ENCODE data around the gene CDK17.

The CDK17 gene

DNA sequence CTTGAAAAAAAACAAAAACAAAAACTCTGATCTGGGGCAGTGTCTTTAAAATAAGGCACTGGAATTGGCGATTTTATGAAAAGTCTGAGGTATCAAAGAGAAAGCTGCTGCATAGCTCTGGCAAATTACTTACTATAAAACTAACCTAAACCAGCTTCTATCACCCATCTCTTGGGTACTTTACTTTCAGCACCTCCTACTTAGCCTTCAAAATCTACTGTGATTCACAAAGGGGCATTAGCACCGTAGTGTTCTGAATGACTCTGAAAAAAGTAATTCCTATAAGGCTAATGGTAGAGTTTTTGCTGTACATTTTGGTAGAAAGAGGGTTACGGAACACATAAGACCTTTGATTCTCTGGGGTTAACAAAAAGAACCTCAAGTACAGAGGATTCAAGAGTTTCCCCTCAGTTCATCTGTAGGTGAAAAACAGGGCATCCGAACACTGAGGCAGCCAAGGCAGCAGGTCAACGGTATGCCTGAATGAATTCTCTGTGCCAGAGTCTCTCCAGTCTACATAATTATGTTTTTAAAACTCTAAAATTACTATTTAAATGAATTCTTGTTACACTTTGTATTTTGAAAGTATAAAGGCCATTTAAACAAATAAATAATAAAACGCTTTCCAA is 104.6 kb downstream of the CDK17 start:
- H3K36me3 ChIP-seq (ENCODE audit: control insufficient read depth, insufficient read depth, low read length), result no peaks in the 10 kb centered on the region
- peaks cover 3% of the 10 kb centered on the region for H3K79me2 ChIP-seq
- no peaks in the 10 kb centered on the region for H3K4me1 ChIP-seq
- H2AFZ ChIP-seq, result no peak overlapping the region
- H3K27me3 ChIP-seq (ENCODE audit: control insufficient read depth, insufficient read depth, low read length), result no peaks in the 10 kb centered on the region
- no peak overlapping the region for H3K9ac ChIP-seq
- H3K27ac ChIP-seq, result no peak overlapping the region
- H3K4me2 ChIP-seq (ENCODE audit: low read length), result no peak overlapping the region
- H3K4me3 ChIP-seq (ENCODE audit: low read depth, low read length), result no peak overlapping the region
- TF ChIP-seq, protein P1, sequence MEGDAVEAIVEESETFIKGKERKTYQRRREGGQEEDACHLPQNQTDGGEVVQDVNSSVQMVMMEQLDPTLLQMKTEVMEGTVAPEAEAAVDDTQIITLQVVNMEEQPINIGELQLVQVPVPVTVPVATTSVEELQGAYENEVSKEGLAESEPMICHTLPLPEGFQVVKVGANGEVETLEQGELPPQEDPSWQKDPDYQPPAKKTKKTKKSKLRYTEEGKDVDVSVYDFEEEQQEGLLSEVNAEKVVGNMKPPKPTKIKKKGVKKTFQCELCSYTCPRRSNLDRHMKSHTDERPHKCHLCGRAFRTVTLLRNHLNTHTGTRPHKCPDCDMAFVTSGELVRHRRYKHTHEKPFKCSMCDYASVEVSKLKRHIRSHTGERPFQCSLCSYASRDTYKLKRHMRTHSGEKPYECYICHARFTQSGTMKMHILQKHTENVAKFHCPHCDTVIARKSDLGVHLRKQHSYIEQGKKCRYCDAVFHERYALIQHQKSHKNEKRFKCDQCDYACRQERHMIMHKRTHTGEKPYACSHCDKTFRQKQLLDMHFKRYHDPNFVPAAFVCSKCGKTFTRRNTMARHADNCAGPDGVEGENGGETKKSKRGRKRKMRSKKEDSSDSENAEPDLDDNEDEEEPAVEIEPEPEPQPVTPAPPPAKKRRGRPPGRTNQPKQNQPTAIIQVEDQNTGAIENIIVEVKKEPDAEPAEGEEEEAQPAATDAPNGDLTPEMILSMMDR (IDR thresholded peaks at IDR 0.05), result no peak
- H3K9me3 ChIP-seq (ENCODE audit: control insufficient read depth, low read length), result no peaks in the 10 kb centered on the region

DNA sequence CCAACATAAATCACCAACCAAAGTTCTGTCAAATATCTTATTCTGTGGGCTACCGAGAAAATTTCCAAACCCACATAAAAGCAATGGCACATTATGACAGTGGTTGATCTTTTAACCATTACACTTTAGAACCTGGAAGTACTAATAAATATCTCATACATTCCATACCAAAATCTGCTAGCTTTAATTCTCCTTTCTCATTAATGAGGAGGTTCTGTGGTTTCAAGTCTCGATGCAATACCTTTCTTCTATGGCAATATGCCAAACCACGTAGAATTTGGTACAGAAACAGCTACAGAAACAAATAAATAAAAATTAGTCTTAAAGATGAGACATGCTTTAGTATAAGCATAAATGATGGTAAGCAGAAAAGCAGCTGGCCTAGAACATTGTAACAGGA is 105.4 kb downstream of the CDK17 start:
- H3K9ac ChIP-seq, result no peak overlapping the region
- no peak overlapping the region for H3K27ac ChIP-seq
- no peak overlapping the region for H3K4me2 ChIP-seq (ENCODE audit: low read length)
- no peak overlapping the region for H2AFZ ChIP-seq
- H3K27me3 ChIP-seq (ENCODE audit: control insufficient read depth, insufficient read depth, low read length), result no peaks in the 10 kb centered on the region
- no peak overlapping the region for H3K4me3 ChIP-seq (ENCODE audit: low read depth, low read length)
- no peaks in the 10 kb centered on the region for H3K9me3 ChIP-seq (ENCODE audit: control insufficient read depth, low read length)
- no peaks in the 10 kb centered on the region for H3K36me3 ChIP-seq (ENCODE audit: control insufficient read depth, insufficient read depth, low read length)
- H3K4me1 ChIP-seq, result no peaks in the 10 kb centered on the region
- H3K79me2 ChIP-seq, result no peaks in the 10 kb centered on the region
- TF ChIP-seq, protein P1 (IDR thresholded peaks at IDR 0.05), result no peak

DNA sequence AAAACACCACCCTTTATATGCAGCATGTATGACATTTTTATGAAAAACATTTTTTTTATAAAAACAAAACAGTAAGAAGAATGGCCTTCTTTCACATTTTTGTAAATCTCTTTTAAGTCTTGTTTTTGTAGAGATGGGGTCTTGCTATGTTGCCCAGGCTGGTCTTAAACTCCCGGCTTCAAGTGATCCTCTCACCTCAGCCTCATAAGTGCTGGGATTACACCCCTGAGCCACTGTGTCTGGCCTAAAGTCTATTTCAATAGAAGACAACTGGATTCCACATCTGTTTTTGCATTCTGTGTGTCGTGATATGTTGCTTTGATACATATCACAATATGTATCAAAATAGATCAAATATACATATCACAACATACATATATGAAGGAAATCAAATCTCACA is 107.1 kb downstream of the CDK17 start:
- Histone ChIP-seq H3K9ac (no peak overlapping the region), H2AFZ (no peak overlapping the region), H3K79me2 (no peaks in the 10 kb centered on the region), H3K36me3 (ENCODE audit: control insufficient read depth, insufficient read depth, low read length) (no peaks in the 10 kb centered on the region), H3K4me3 (ENCODE audit: low read depth, low read length) (no peak overlapping the region), H3K27me3 (ENCODE audit: control insufficient read depth, insufficient read depth, low read length) (no peaks in the 10 kb centered on the region), H3K27ac (no peak overlapping the region), H3K4me2 (ENCODE audit: low read length) (no peak overlapping the region), H3K4me1 (no peaks in the 10 kb centered on the region), H3K9me3 (ENCODE audit: control insufficient read depth, low read length) (no peaks in the 10 kb centered on the region)
- TF ChIP-seq, protein P1 (IDR thresholded peaks at IDR 0.05), result no peak

DNA sequence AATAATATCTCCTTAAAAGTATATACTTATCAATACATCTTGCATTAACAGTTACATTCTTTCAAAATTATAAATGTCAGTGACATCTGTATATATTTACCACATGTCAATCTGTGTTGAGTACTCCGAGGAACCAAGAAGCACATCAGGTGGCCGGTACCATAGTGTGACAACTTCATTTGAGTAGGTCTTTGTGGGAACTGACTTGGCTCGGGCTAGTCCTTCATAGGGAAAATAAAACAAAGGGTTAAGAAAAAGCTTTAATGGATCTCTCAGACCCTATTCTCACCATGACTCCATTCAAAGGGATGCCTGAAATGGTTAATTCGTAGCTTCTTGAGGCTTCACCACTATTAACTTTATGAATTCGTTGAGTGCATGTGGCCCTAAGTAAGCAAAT is 111.2 kb downstream of the CDK17 start:
- no peaks in the 10 kb centered on the region for H3K79me2 ChIP-seq
- no peaks in the 10 kb centered on the region for H3K9me3 ChIP-seq (ENCODE audit: control insufficient read depth, low read length)
- H3K9ac ChIP-seq, result no peak overlapping the region
- H3K4me1 ChIP-seq, result no peaks in the 10 kb centered on the region
- TF ChIP-seq, protein P1 (IDR thresholded peaks at IDR 0.05), result no peak
- H3K4me2 ChIP-seq (ENCODE audit: low read length), result no peak overlapping the region
- no peak overlapping the region for H2AFZ ChIP-seq
- no peaks in the 10 kb centered on the region for H3K27me3 ChIP-seq (ENCODE audit: control insufficient read depth, insufficient read depth, low read length)
- H3K27ac ChIP-seq, result no peak overlapping the region
- no peak overlapping the region for H3K4me3 ChIP-seq (ENCODE audit: low read depth, low read length)
- H3K36me3 ChIP-seq (ENCODE audit: control insufficient read depth, insufficient read depth, low read length), result no peaks in the 10 kb centered on the region

DNA sequence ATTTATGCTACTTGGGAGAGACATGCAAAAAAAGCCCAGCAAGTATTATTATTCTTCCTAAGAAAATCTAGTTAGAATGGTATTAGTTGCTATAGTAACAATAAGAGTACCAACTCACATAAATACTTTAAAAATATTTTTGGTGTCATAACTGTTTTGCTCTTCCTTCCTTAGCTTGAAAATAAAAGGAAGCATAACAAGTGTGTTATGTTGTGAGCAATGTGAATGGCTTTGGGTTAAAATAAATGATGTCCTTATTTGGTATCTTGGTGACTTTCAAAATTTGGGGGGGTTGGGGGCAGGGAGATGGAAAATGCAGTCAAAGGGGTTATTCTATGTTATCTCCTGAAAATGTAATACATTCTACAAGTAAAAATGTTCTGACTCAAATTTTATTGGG is 115.1 kb downstream of the CDK17 start:
- H3K4me1 ChIP-seq, result no peaks in the 10 kb centered on the region
- no peak overlapping the region for H3K4me2 ChIP-seq (ENCODE audit: low read length)
- no peak overlapping the region for H2AFZ ChIP-seq
- H3K27me3 ChIP-seq (ENCODE audit: control insufficient read depth, insufficient read depth, low read length), result no peaks in the 10 kb centered on the region
- TF ChIP-seq, protein P1 (IDR thresholded peaks at IDR 0.05), result no peak
- no peaks in the 10 kb centered on the region for H3K79me2 ChIP-seq
- no peaks in the 10 kb centered on the region for H3K36me3 ChIP-seq (ENCODE audit: control insufficient read depth, insufficient read depth, low read length)
- no peaks in the 10 kb centered on the region for H3K9me3 ChIP-seq (ENCODE audit: control insufficient read depth, low read length)
- no peak overlapping the region for H3K9ac ChIP-seq
- H3K4me3 ChIP-seq (ENCODE audit: low read depth, low read length), result no peak overlapping the region
- H3K27ac ChIP-seq, result no peak overlapping the region
